A549 (cell line): ENCODE measurements around the gene TMPRSS2.

Experiments
- ATOH8 ChIP-seq: fragments of 250-450 bp; sonication (Bioruptor Pico); IDR thresholded peaks from 2 replicates; pipeline ENCODE4 v1.5.0; 2020; ENCODE audit warnings: low read depth, mild to moderate bottlenecking, moderate library complexity
- CEBPB ChIP-seq, 2 experiments: fragments of >200 bp in 1 of 2; sonication (Bioruptor Twin) in 1 of 2; formaldehyde crosslinking in 1 of 2; IDR thresholded peaks; 2 replicates each; pipeline ENCODE4 v1.6.1; 2012 to 2016
- CTCF ChIP-seq: fragments of >200 bp; sonication (Bioruptor Twin); formaldehyde crosslinking; IDR thresholded peaks from 3 replicates; pipeline ENCODE4 v1.5.1; 2016
- EP300 ChIP-seq, 2 experiments: fragments of >200 bp; sonication (Bioruptor Twin); formaldehyde crosslinking; IDR thresholded peaks; 2 replicates in 1 of 2; 3 replicates in 1 of 2; pipeline ENCODE4 v1.6.1; 2016 to 2017
- HDAC2 ChIP-seq: fragments of 200-600 bp; sonication (generic); IDR thresholded peaks from 2 replicates; pipeline ENCODE4 v1.6.1; 2016
- HOXB13 ChIP-seq: fragments of 250-450 bp; sonication (Bioruptor Pico); IDR thresholded peaks from 2 replicates; pipeline ENCODE4 v1.5.0; 2020; ENCODE audit warnings: low read depth, mild to moderate bottlenecking, moderate library complexity
- JUNB ChIP-seq: fragments of >200 bp; sonication (Bioruptor Twin); formaldehyde crosslinking; IDR thresholded peaks from 2 replicates; pipeline ENCODE4 v1.6.1; 2016
- KDM1A ChIP-seq: fragments of 200-600 bp; sonication (generic); IDR thresholded peaks from 2 replicates; pipeline ENCODE4 v1.6.1; 2016; ENCODE audit warnings: low read depth, mild to moderate bottlenecking
- MAX ChIP-seq: IDR thresholded peaks from 2 replicates; pipeline ENCODE4 v1.6.1; 2012
- NPAS2 ChIP-seq: fragments of 250-450 bp; sonication (Bioruptor Pico); IDR thresholded peaks from 2 replicates; pipeline ENCODE4 v1.8.0; 2022; ENCODE audit warnings: mild to moderate bottlenecking, moderate library complexity, borderline replicate concordance
- POLR2A ChIP-seq: IDR thresholded peaks from 2 replicates; pipeline ENCODE4 v1.6.1; 2012; ENCODE audit warnings: mild to moderate bottlenecking, low read length
- RAD21 ChIP-seq, 2 experiments: fragments of >200 bp in 1 of 2; sonication (Bioruptor Twin) in 1 of 2; formaldehyde crosslinking in 1 of 2; IDR thresholded peaks in 1 of 2; conservative IDR thresholded peaks in 1 of 2; 2 replicates in 1 of 2; 3 replicates in 1 of 2; pipeline ENCODE4 v1.6.1; 2012 to 2018; ENCODE audit warnings: inconsistent platforms in 1 of 2
- REST ChIP-seq: fragments of 200-600 bp; sonication (generic); IDR thresholded peaks from 2 replicates; pipeline ENCODE4 v1.6.1; 2016; ENCODE audit warnings: antibody characterized with exemption, mild to moderate bottlenecking, moderate library complexity
- RNF2 ChIP-seq: fragments of 200-600 bp; sonication (generic); IDR thresholded peaks from 2 replicates; pipeline ENCODE4 v1.6.1; 2016; ENCODE audit warnings: low read depth, mild to moderate bottlenecking, antibody characterized with exemption, moderate library complexity, borderline replicate concordance

- TF ChIP-seq CTCF (no peak), EP300 (IDR thresholded peaks at IDR 0.05) (no peak), CEBPB (IDR thresholded peaks at IDR 0.05) (no peak), MAX (no peak), REST (no peak), JUNB (no peak), KDM1A (no peak), NPAS2 (CRISPR knock-in tag) (no peak), RAD21 (conservative IDR thresholded peaks at IDR 0.05 in 1 of 2, IDR thresholded peaks at IDR 0.05 in 1 of 2) (no peak), HDAC2 (no peak), POLR2A (no peak), ATOH8 (CRISPR knock-in tag) (no peak), HOXB13 (CRISPR knock-in tag) (no peak), RNF2 (no peak)
These were observed 29.4 kb upstream of the TMPRSS2 start for GRCh38 chr21:41537356-41537755.
